ENCODE data around the gene PAN3.

Gene PAN3

DNA sequence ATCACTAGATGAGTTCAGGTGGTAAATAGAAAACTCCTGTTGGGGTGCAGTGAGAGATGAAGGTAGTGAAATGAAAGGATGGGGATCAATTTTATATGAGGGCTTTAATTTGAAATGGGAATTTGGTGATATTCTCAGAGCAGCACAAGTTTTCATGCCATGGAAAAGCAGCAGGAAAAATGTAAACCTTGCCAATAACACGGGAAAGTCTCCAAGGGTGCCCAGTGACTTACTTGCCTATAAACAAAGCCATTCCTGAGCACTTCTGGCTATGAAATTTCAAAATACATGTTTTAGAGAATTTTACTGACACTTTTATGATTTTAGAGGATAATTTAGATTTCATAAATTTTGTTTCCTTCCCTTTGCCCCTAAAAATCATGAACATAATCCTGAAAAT, 21.6 kb upstream of the PAN3 start:
- no peaks in the 10 kb centered on the region for H3K79me1 ChIP-seq (ENCODE audit: low read depth, low read length)
- no peak overlapping the region for H3K23ac ChIP-seq (ENCODE audit: low read depth, low read length, poor library complexity)
- no peak overlapping the region for H3K4me2 ChIP-seq (ENCODE audit: insufficient read depth, low read length, poor library complexity, severe bottlenecking)
- H3K27ac ChIP-seq (replicated peaks; ENCODE audit: low read length) = no peak overlapping the region
- H3K4me1 ChIP-seq (ENCODE audit: control insufficient read depth in 2 of 2, insufficient read depth in 1 of 2, low read depth in 1 of 2, low read length in 2 of 2) = no peaks in the 10 kb centered on the region
- no peaks in the 10 kb centered on the region for H3K36me3 ChIP-seq (replicated peaks in 1 of 2; ENCODE audit: control insufficient read depth in 2 of 2, insufficient read depth in 2 of 2, low read length in 2 of 2)
- H2BK12ac ChIP-seq (ENCODE audit: low read length) = no peak overlapping the region
- no peak overlapping the region for H2AK5ac ChIP-seq (ENCODE audit: low read depth, low read length)
- H3K9ac ChIP-seq (ENCODE audit: low read depth, low read length, poor library complexity) = no peak overlapping the region
- H3K14ac ChIP-seq (ENCODE audit: low read length) = no peak overlapping the region
- H3K27me3 ChIP-seq (ENCODE audit: control insufficient read depth in 3 of 3, insufficient read depth in 3 of 3, low read depth in 1 of 3, low read length in 3 of 3) = no peaks in the 10 kb centered on the region
- no peak overlapping the region for H2BK15ac ChIP-seq (ENCODE audit: low read length)
- no peak overlapping the region for H4K91ac ChIP-seq (ENCODE audit: low read depth, low read length, poor library complexity)
- H3K9me3 ChIP-seq (replicated peaks in 1 of 2; ENCODE audit: control insufficient read depth in 2 of 2, insufficient read depth in 1 of 2, low read depth in 1 of 2, low read length in 2 of 2) = no peaks in the 10 kb centered on the region
- no peak overlapping the region for H2AFZ ChIP-seq (ENCODE audit: low read length)
- H4K8ac ChIP-seq (ENCODE audit: low read depth, low read length) = no peak overlapping the region
- no peak overlapping the region for H3K4ac ChIP-seq (ENCODE audit: low read length)
- no peak for DNase-seq (ENCODE audit: low spot score)
- no peak overlapping the region for H2BK5ac ChIP-seq (ENCODE audit: low read length)
- no peak overlapping the region for H3K18ac ChIP-seq (ENCODE audit: low read length)
- no CpG with 5 or more reads among the region's 1 CpG for WGBS, 2 donors (ENCODE audit: extremely low coverage in 2 of 2, insufficient read length in 2 of 2, insufficient replicate concordance in 1 of 2)
- no peak overlapping the region for H2BK120ac ChIP-seq (ENCODE audit: low read depth, low read length)
- H3K4me3 ChIP-seq (ENCODE audit: low read length in 2 of 2) = no peak overlapping the region

DNA sequence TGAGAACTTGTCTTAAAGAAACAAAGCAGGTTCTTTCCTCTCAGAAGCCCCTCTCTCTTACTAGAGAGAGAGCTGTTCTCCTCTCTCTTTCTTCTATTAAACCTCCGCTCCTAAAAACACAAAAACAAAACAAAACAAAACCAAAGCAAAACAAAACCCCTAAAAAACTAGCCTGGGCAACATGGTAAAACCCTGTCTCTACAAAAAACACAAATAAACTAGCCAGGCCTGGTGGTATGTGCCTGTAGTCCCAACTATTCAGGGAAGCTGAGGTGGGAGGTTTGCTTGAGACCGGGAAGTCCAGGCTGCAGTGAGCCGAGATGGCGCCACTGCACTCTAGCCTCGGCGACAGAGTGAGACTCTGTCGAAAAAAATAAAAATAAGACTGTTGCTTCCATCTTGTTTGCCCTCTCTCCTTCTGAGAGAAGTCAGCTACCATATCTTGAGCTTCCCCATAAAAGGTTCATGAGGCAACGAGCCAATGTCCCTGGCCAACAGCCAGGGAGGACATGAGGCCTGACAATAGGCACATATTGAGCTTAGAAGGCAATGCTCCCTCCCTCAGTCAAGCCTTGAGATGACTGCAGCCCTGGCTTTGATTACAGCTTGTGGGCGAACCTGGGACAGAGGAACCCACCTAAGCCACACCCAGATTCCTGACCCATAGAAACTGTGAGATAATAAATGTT, 20.5 kb upstream of the PAN3 start:
- 100% methylated on average over 1 of the region's 9 CpGs; no CpG with 5 or more reads in 1 of the 2 donors for WGBS, 2 donors (ENCODE audit: extremely low coverage in 2 of 2, insufficient read length in 2 of 2, insufficient replicate concordance in 1 of 2)
- no peak overlapping the region for H4K8ac ChIP-seq (ENCODE audit: low read depth, low read length)
- no peak overlapping the region for H2BK120ac ChIP-seq (ENCODE audit: low read depth, low read length)
- no peak overlapping the region for H4K91ac ChIP-seq (ENCODE audit: low read depth, low read length, poor library complexity)
- H3K4me3 ChIP-seq (ENCODE audit: low read length in 2 of 2) = no peak overlapping the region
- H2AK5ac ChIP-seq (ENCODE audit: low read depth, low read length) = no peak overlapping the region
- peak overlapping the region; percentile 66 for H2AFZ ChIP-seq (ENCODE audit: low read length)
- no peak overlapping the region for H3K18ac ChIP-seq (ENCODE audit: low read length)
- H2BK15ac ChIP-seq (ENCODE audit: low read length) = no peak overlapping the region
- H2BK5ac ChIP-seq (ENCODE audit: low read length) = no peak overlapping the region
- no peak overlapping the region for H3K4ac ChIP-seq (ENCODE audit: low read length)
- no peak overlapping the region for H3K4me2 ChIP-seq (ENCODE audit: insufficient read depth, low read length, poor library complexity, severe bottlenecking)
- no peaks in the 10 kb centered on the region for H3K27me3 ChIP-seq (ENCODE audit: control insufficient read depth in 3 of 3, insufficient read depth in 3 of 3, low read depth in 1 of 3, low read length in 3 of 3)
- no peak overlapping the region for H3K27ac ChIP-seq (replicated peaks; ENCODE audit: low read length)
- no peak overlapping the region for H3K14ac ChIP-seq (ENCODE audit: low read length)
- no peak overlapping the region for H2BK12ac ChIP-seq (ENCODE audit: low read length)
- H3K9ac ChIP-seq (ENCODE audit: low read depth, low read length, poor library complexity) = no peak overlapping the region
- H3K36me3 ChIP-seq (replicated peaks in 1 of 2; ENCODE audit: control insufficient read depth in 2 of 2, insufficient read depth in 2 of 2, low read length in 2 of 2) = no peaks in the 10 kb centered on the region
- DNase-seq (ENCODE audit: low spot score) = no peak
- no peaks in the 10 kb centered on the region for H3K79me1 ChIP-seq (ENCODE audit: low read depth, low read length)
- no peak overlapping the region for H3K23ac ChIP-seq (ENCODE audit: low read depth, low read length, poor library complexity)
- no peaks in the 10 kb centered on the region for H3K9me3 ChIP-seq (replicated peaks in 1 of 2; ENCODE audit: control insufficient read depth in 2 of 2, insufficient read depth in 1 of 2, low read depth in 1 of 2, low read length in 2 of 2)
- H3K4me1 ChIP-seq (ENCODE audit: control insufficient read depth in 2 of 2, insufficient read depth in 1 of 2, low read depth in 1 of 2, low read length in 2 of 2) = no peaks in the 10 kb centered on the region

DNA sequence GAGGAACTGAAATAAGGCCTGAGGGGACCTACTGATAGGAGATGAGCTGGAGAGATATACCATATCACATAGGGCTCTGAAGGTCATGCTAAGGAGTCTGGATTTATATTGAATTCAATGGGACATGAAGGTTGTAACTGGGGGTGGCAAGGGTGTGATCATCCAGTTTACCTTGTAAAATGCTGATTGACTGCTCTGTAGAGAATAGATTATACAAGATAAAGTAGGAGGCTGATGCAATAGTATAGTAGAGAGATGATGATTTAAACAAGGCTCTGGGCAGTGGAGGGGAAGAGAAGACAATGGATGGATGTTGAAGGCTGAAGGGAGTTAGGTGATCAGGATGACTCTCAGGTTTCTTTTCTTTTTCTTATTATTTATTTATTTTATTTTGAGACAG, 18.0 kb upstream of the PAN3 start:
- no peaks in the 10 kb centered on the region for H3K9me3 ChIP-seq (replicated peaks in 1 of 2; ENCODE audit: control insufficient read depth in 2 of 2, insufficient read depth in 1 of 2, low read depth in 1 of 2, low read length in 2 of 2)
- H3K4me1 ChIP-seq (ENCODE audit: control insufficient read depth in 2 of 2, insufficient read depth in 1 of 2, low read depth in 1 of 2, low read length in 2 of 2) = no peaks in the 10 kb centered on the region
- no peak overlapping the region for H4K91ac ChIP-seq (ENCODE audit: low read depth, low read length, poor library complexity)
- no peak overlapping the region for H3K4me2 ChIP-seq (ENCODE audit: insufficient read depth, low read length, poor library complexity, severe bottlenecking)
- no peak overlapping the region for H3K4me3 ChIP-seq (ENCODE audit: low read length in 2 of 2)
- no peak overlapping the region for H3K27ac ChIP-seq (replicated peaks; ENCODE audit: low read length)
- H2AK5ac ChIP-seq (ENCODE audit: low read depth, low read length) = no peak overlapping the region
- H3K18ac ChIP-seq (ENCODE audit: low read length) = no peak overlapping the region
- no peaks in the 10 kb centered on the region for H3K27me3 ChIP-seq (ENCODE audit: control insufficient read depth in 3 of 3, insufficient read depth in 3 of 3, low read depth in 1 of 3, low read length in 3 of 3)
- no peak for DNase-seq (ENCODE audit: low spot score)
- H3K23ac ChIP-seq (ENCODE audit: low read depth, low read length, poor library complexity) = no peak overlapping the region
- no peak overlapping the region for H3K9ac ChIP-seq (ENCODE audit: low read depth, low read length, poor library complexity)
- H2BK12ac ChIP-seq (ENCODE audit: low read length) = no peak overlapping the region
- no peak overlapping the region for H3K14ac ChIP-seq (ENCODE audit: low read length)
- no peak overlapping the region for H2BK15ac ChIP-seq (ENCODE audit: low read length)
- no peak overlapping the region for H4K8ac ChIP-seq (ENCODE audit: low read depth, low read length)
- H3K79me1 ChIP-seq (ENCODE audit: low read depth, low read length) = no peaks in the 10 kb centered on the region
- H3K36me3 ChIP-seq (replicated peaks in 1 of 2; ENCODE audit: control insufficient read depth in 2 of 2, insufficient read depth in 2 of 2, low read length in 2 of 2) = no peaks in the 10 kb centered on the region
- no peak overlapping the region for H2BK120ac ChIP-seq (ENCODE audit: low read depth, low read length)
- H2AFZ ChIP-seq (ENCODE audit: low read length) = no peak overlapping the region
- H2BK5ac ChIP-seq (ENCODE audit: low read length) = no peak overlapping the region
- no peak overlapping the region for H3K4ac ChIP-seq (ENCODE audit: low read length)

DNA sequence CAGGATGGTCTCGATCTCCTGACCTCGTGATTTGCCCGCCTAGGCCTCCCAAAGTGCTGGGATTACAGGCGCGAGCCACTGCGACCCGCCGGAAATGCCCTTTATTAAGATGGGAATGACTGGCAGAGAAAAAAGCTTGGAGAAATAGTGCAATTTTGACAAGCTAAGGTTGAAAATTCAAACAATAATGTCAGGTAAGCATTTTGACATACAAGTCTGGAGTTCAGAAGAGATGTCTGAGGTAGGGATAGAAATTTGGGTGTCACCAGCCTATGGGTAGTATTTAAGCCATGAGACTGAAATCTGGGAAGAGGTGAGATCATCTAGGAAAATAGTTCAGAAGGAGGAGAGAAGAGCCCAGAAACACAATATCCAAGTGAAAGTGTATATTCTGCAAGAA, 17.1 kb upstream of the PAN3 start:
- no peaks in the 10 kb centered on the region for H3K9me3 ChIP-seq (replicated peaks in 1 of 2; ENCODE audit: control insufficient read depth in 2 of 2, insufficient read depth in 1 of 2, low read depth in 1 of 2, low read length in 2 of 2)
- no peak overlapping the region for H2BK12ac ChIP-seq (ENCODE audit: low read length)
- H2BK5ac ChIP-seq (ENCODE audit: low read length) = no peak overlapping the region
- no peak overlapping the region for H2BK15ac ChIP-seq (ENCODE audit: low read length)
- no peak overlapping the region for H2AK5ac ChIP-seq (ENCODE audit: low read depth, low read length)
- no peak overlapping the region for H3K4ac ChIP-seq (ENCODE audit: low read length)
- no peak overlapping the region for H2BK120ac ChIP-seq (ENCODE audit: low read depth, low read length)
- no peak overlapping the region for H3K4me3 ChIP-seq (ENCODE audit: low read length in 2 of 2)
- H3K4me1 ChIP-seq (ENCODE audit: control insufficient read depth in 2 of 2, insufficient read depth in 1 of 2, low read depth in 1 of 2, low read length in 2 of 2) = no peaks in the 10 kb centered on the region
- no peak overlapping the region for H3K23ac ChIP-seq (ENCODE audit: low read depth, low read length, poor library complexity)
- H2AFZ ChIP-seq (ENCODE audit: low read length) = no peak overlapping the region
- no peak overlapping the region for H4K8ac ChIP-seq (ENCODE audit: low read depth, low read length)
- H3K36me3 ChIP-seq (replicated peaks in 1 of 2; ENCODE audit: control insufficient read depth in 2 of 2, insufficient read depth in 2 of 2, low read length in 2 of 2) = no peaks in the 10 kb centered on the region
- H3K27ac ChIP-seq (replicated peaks; ENCODE audit: low read length) = no peak overlapping the region
- DNase-seq (ENCODE audit: low spot score) = no peak
- H3K4me2 ChIP-seq (ENCODE audit: insufficient read depth, low read length, poor library complexity, severe bottlenecking) = no peak overlapping the region
- H3K27me3 ChIP-seq (ENCODE audit: control insufficient read depth in 3 of 3, insufficient read depth in 3 of 3, low read depth in 1 of 3, low read length in 3 of 3) = no peaks in the 10 kb centered on the region
- WGBS, 2 donors (ENCODE audit: extremely low coverage in 2 of 2, insufficient read length in 2 of 2, insufficient replicate concordance in 1 of 2) = no CpG with 5 or more reads among the region's 8 CpGs
- H3K79me1 ChIP-seq (ENCODE audit: low read depth, low read length) = no peaks in the 10 kb centered on the region
- no peak overlapping the region for H3K18ac ChIP-seq (ENCODE audit: low read length)
- H3K14ac ChIP-seq (ENCODE audit: low read length) = no peak overlapping the region
- H3K9ac ChIP-seq (ENCODE audit: low read depth, low read length, poor library complexity) = no peak overlapping the region
- H4K91ac ChIP-seq (ENCODE audit: low read depth, low read length, poor library complexity) = no peak overlapping the region
